ENCODE data around the gene MAP3K8. TPM values are rescaled to one million over a fixed set of nuclear protein-coding genes. Genes with fewer than 3 reads are reported as not detected.
A peak's percentile ranks its signal among the peaks of the same experiment; 100 is the strongest.

Gene MAP3K8
- total RNA-seq, 2 experiments from 2014 or later, result 27.7 to 28.3 TPM

- Mint-ChIP-seq H3K27me3 (no peaks in the 10 kb centered on the region), H3K4me1 (peaks cover 59% of the 10 kb centered on the region), H3K36me3 (peaks cover 1% of the 10 kb centered on the region), H3K27ac (peak overlapping the region; percentile 51), H3K4me3 (no peak overlapping the region), H3K9me3 (no peaks in the 10 kb centered on the region)
- DNase-seq (no peak), ATAC-seq (ENCODE audit: low read depth) (no peak)
- POLR2A ChIA-PET, result interaction anchor here (1.3 to 7.8 kb wide), 2 partner anchors 25 to 68 kb away, joined by 3 to 65 read pairs; no protein-coding TSS in a partner anchor
These were observed 71.7 kb downstream of the MAP3K8 start for GRCh38 chr10:30505543-30506298.

GRCh38 chr10:30509508-30509907 is 75.5 kb downstream of the MAP3K8 start:
- Mint-ChIP-seq H3K27ac (no peak overlapping the region), H3K4me3 (no peak overlapping the region), H3K27me3 (no peaks in the 10 kb centered on the region), H3K9me3 (no peaks in the 10 kb centered on the region), H3K36me3 (no peaks in the 10 kb centered on the region), H3K4me1 (peaks cover 31% of the 10 kb centered on the region)
- ATAC-seq (ENCODE audit: low read depth) (no peak), DNase-seq (no peak)
- POLR2A ChIA-PET, result no interaction called here

- Mint-ChIP-seq H3K27me3 (no peaks in the 10 kb centered on the region), H3K4me1 (peaks cover 27% of the 10 kb centered on the region), H3K4me3 (no peak overlapping the region), H3K27ac (no peak overlapping the region), H3K36me3 (no peaks in the 10 kb centered on the region), H3K9me3 (no peaks in the 10 kb centered on the region)
- ATAC-seq (ENCODE audit: low read depth) (no peak), DNase-seq (no peak)
- POLR2A ChIA-PET, result no interaction called here
These were observed 76.4 kb downstream of the MAP3K8 start for GRCh38 chr10:30510184-30510931.

GRCh38 chr10:30510932-30511700 is 77.1 kb downstream of the MAP3K8 start:
- no peak for ATAC-seq (ENCODE audit: low read depth)
- POLR2A ChIA-PET, result interaction anchor here (0.5 to 2.1 kb wide), 2 partner anchors 14 to 18 kb away, joined by 4 to 10 read pairs; no protein-coding TSS in a partner anchor
- Mint-ChIP-seq H3K27ac (peak overlapping the region; percentile 15), H3K27me3 (no peaks in the 10 kb centered on the region), H3K36me3 (no peaks in the 10 kb centered on the region), H3K4me3 (no peak overlapping the region), H3K9me3 (no peaks in the 10 kb centered on the region), H3K4me1 (peaks cover 20% of the 10 kb centered on the region)
- DNase-seq, result no peak

Other genes with a start within 250 kb of the MAP3K8 start
- 10 to 100 TPM; 24.2 to 29.4 TPM for gene MTPAP, start 84.9 kb upstream of the MAP3K8 start, total RNA-seq
- gene LYZL2, start 195.6 kb downstream of the MAP3K8 start, total RNA-seq, result not detected